GM18498 (cell line): Measurements from ENCODE around the gene MYBPC1.
A peak's percentile ranks its signal among the peaks of the same experiment; 100 is the strongest.

Experiments
- ATAC-seq: cut with Tn5 transposase; IDR thresholded peaks from one replicate; pipeline ENCODE4 v1.9.1; 2021; ENCODE audit warnings: mild to moderate bottlenecking, moderate library complexity; ENCODE audit not compliant: unreplicated experiment

Gene MYBPC1

DNA sequence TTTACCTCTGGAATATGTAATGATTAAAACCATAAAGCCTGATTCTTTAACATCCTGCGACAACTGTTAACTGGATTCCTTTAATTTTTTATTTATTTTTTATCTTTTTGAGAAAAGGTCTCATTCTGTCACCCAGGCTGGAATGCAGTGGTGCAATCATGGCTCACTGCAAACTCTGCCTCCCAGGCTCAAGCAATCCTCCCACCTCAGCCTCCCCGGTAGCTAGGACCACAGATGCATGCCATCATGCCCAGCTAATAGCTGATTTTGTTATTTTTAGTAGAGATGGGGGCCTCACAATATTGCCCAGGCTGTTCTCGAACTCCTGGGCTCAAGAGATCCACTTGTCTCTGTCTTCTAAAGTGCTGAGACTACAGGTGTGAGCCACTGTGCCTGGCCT, 3.7 kb downstream of the MYBPC1 start:
- ATAC-seq = no peak

DNA sequence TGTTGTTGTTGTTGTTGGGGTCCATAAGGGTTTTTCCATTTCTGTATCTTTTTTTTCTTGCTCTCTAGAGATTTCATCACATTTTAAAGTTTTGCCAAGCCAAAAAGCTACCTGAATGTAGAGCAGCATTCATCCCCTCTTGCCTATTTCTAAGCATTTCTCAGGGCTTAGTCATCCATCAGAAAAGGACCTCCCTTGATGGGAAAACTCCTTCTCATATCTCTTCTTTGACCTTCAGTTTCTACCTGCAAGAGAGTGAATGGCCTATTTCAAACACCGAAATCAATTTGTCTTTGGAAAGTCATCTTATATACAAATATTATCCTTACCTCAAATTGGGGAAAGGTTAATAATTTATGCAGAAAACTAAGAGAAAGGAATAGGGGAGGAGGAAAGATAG, 4.5 kb downstream of the MYBPC1 start:
- ATAC-seq = no peak

DNA sequence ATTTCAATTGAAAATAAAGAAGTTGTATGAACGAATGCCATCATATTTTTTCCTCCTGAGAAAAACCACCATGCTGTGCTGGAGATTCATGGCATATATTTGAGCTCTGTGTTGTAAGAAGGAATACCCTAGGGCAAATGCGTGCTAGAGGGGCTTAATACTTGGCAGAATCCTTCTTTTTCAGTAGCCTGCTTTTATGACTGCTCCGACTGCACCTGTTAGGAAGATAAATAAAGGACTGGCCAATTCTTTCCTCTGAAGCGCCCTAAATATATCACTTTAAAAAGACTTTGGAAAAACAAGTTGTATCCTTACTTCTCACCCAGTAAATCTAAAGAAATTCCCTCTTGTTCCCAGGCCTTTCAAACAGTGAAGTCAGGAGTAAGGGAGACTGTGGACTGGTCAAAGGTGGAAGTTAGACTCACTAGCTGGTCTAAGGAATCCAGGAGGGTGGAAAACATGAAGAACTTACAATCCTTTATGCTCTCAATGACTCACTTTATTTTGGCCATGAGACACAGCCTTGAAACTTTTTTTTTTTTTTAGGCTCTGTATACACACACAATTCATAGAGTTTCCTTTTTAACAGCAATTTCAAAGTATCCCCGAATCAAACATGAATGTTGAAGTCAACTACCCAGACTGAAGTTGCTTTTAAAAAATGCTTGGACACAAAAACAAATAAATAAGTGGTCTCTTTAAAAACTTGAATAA, 5.2 kb downstream of the MYBPC1 start:
- ATAC-seq = no peak

DNA sequence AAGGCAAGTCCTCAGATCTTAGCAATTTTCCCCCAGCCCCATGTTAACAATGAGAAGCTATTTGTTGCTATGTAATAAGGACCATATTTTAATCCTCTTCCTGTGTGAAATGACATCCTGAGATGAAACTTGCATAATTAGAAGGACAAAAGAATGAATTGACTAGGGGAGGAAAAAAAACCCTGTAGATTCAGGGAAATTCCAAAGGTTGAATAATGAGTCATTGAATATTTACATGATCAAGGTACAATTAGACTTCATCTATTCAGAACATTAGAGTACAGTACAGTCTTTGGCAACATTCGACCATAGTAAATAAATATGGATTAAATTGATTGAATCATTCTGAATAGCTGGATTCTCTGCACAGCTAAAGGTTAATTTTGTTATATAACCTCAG, 9.4 kb downstream of the MYBPC1 start:
- ATAC-seq = no peak

DNA sequence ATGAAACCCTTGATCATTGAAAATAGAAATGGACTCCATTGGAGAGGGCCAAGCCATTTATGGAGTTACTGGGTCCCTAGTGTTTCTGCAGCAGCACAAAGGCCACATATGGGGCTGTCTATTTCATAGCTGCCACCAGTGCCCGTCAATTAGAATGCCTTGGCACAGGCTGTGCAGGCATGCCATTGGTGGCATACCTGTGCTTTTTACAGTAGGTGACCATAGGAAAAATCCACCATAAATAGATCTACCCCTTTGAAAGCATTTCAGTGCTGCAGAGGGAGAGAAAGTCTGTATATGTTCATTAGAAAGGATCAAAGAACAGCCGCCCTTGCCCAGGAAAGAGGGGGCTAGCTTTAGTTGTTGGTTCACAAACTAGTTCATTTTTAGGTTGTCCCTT, 13.1 kb downstream of the MYBPC1 start:
- ATAC-seq = no peak

DNA sequence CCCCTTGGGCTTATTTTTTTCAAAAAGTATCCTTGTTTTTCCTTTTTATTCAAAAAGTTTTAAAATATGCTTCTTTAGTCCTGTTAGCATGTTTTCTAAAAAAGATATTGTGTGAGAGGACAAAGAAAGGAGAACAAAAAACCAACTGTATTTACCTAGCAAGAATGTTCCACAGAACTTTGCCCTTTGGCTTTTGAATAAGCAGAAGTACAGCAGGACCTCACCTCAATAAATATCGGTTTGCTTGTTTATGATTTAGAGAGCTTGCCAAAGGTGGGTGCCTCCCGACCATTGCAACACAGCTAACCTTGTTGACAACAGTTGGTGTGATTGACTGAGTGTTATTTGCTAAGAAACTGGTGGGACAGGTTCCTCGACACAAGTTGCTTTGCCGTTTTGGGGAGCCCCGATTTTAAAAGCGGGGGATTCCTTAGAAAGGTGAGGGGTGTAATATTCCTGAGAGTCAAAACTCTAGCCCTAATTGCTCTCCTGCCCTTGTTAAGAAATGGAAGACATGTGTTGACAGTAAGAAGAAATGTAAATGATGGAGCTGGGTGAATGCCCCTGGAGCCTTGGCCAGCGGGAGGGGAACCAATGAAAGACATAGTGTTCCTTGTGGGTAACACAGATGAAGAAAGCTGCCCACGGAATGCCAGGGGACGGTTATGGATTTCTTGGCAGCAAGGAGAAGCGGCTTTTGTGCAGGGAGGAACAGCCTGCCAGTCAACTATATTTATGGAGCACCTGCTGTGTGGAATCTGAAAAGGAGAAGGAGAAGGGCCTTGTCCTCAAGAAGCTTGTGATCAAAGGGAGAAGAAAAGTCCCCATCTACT, 13.7 kb downstream of the MYBPC1 start:
- no peak for ATAC-seq

DNA sequence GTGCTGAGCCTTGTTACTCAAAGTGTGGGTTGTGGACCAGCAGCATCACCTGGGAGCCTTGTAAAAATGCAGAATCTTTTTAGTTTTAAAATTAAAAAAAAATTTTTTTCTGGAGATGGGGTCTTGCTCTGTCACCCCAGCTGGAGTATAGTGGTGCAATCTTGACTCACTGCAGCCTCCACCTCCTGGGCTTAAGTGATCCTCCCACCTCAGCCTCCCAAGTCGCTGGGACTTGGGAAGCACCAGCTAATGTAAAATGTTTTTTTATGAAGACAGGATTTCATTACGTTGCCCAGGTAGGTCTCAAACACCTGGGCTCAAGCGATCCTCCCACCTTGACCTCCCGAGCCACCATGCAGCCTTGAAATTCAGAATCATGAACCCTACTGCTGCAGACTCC, 14.4 kb downstream of the MYBPC1 start:
- ATAC-seq = no peak

DNA sequence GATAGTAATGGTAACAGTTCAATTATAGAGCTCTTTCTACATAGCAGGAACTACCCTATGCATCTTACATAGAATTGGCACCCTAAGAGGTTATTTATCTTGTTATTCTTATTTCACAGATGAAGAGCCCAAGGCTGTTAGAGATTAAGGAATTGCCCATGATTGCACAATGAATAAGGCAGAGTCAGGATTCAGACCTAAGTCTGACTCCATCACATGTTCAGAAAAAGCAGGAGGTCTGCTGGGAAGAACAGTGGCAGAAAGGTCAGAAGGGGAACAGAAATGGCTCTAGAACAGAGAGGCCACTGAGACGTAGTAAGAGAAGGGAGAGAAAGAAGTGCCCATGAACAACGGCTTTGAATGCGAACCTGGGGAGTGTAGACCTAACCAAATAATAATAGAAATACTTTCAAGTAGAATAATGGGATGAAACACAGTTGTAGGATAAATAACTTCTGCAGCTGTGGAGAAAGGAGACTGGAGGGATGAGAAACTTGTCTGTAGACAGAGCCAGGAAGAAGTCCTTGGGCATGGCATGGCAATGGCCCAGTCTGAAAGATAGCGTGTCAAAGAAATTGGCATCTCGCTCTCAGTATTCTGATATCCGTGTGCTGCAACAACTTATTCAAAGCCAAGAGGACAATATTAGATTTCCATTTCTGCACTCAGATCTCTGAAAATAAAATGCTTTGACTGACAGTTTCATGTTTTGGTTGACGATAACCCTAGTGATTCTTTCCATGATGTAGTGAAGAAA, 17.6 kb downstream of the MYBPC1 start:
- no peak for ATAC-seq

DNA sequence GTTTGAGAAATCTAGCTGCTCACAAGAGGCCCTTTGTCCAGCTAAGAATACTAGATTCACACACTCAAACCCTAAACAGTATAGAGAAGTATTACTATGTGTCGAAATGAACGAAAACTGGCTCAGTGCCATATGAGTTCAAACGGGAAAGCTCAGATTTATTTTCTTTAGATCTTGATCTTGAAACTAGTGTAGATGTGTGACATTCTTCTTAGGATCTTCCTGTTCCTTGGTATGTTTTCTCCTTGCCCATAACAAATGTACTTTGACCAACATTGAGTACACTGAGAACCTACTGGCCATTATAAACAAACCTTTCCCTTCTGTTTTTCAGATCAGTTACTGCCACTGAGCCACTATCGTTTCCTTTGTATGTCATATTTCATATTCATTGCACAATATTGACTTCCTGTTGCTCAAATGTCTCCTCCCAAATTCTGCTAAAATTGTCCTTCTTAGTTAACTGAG, 21.3 kb downstream of the MYBPC1 start:
- ATAC-seq = no peak

DNA sequence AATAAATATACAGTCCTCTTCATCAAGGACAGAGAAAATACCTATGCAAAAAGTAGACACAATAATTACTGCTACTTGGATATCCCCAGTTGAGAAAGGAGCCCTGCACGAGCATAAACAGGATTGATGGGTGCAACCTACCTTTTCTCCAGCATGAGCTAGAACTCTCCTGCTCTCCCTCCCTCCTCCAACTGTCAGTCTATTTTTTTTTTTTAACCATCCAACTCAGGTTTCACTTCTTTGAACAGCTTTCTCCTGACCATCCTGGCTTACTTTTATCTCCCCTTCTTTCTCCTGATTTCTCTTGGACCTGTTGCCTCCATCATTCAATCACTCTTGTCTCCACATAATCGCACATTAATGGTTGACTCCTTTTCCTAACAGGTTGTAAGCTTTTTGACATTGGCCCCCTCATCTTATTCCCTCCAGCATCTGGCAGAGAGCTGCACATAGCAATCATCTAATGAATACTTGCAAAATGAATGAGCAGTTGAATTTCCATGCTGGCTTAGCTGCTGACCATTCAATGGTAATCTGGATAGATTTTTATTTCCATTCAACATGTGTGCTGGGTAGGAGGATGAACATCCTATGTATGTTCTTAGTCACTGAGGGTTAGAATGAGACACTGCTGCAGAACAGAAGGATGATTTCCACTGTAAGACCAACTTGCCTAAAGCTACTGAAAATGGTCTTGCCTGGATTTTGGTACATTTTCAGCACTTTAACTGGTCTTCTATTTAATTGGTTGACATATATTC, 24.4 kb downstream of the MYBPC1 start:
- ATAC-seq = no peak

DNA sequence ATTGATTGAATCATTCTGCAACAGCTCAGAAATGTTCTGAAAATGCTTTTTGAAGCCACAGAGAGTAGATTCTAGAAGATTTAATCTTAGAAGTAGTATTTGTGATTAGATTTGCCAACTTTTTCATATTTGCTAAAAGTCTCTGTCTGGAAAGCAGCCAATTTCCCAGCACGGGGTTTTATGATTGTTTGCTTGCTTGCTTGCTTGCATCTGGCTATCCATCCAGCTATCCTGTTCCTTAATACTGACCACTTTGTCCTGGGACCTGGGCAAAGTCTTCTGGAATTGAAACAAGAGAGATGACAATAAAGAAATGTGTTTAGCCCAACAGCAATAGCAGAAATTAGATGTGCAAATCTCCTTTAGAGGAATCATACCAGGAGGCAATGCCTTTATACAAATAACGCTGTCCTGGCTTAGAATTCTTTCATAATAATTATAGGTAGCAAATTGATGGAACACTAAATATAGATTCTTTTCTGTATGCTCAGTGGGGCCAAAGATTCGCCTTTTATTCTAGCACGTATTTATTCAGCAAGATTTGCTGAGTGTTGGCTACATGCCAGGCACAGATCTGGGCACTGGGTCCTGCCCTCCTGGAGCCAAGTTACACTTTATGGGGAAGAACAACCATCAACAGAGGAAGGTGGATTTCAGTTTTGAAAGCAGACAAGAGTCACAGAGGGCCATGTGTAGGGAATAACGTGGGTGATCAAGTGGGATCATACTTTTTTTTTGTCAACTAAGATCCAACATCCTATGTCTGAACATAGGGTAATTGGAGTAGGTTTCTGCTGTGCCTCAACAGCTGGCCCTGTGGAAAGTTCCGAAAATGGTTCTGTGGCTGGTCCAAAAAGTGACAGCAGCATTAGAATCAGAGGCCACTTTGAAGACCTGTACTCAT, 25.3 kb downstream of the MYBPC1 start:
- no peak for ATAC-seq

DNA sequence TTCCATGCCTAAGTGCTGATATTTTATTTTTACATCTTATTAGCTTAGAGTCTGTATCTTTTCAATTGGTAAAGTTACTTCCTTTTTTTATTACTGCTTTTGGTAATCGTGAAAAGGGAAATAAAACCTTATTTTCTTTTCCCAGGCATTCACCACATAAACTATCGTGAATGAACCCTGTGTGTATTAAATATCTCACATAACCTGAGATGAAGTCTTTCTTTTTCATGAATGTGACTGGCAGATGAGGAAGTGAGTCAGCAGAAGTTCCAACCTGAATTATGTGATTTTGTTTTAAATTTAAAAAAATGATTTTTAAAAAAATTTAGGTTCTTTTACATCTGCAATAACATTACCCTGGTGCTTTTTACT, 26.0 kb downstream of the MYBPC1 start:
- no peak for ATAC-seq

DNA sequence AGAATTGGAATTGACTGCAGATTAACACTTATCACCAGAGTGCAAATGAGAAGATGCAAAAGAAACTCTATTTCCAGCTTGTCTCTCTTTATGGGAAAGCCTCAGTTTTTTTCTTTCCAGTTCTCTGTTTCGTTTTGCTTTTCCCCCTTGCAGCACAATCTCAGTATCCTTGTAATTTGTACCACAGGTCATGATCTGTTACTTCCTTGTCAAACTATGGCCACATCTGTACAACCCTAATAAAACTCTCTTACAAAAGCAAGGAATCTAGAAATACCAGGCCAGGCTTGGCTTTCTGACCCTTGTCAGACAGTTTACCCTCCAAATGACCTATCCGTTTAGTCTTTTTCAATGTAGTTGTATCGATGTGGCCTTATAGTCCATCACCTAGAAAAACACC, 33.9 kb downstream of the MYBPC1 start:
- ATAC-seq = no peak

DNA sequence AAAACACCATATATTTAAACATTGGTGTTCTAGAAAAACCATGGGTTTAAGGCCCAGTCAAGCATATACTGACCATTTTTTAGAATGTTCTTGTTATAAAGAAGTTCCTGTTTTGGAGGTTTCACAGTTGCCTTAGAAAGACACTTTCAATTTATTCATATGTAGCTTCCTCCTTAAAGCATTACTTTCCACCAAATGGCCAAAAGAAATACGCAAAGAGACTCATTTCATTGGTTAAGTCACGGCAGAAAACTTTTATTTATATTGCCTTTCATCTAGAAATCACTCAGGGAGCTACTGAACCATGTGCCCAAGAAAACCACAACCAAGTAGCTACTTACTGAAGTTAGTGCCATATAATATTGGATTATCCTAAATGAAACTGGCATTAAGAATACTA, 40.0 kb downstream of the MYBPC1 start:
- ATAC-seq = peak; percentile 98

DNA sequence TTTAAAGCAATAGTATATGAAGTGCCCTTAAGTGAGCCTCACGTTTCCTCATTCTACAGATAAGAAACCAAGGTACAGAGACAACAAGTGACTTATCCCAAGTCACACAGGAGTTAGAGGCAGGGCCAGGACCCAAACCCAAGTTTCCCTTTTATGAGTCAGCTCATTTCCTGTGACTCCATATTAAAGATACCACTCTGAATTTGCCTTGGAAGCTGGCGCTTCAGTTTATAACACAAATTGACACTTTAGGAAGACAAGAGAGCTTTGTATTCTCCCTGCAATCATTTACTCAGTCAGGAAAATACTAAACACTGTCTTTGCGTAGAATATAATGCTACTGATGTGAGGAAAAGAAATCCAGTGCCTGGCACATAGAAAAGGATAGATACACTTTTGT, 43.2 kb downstream of the MYBPC1 start:
- no peak for ATAC-seq

DNA sequence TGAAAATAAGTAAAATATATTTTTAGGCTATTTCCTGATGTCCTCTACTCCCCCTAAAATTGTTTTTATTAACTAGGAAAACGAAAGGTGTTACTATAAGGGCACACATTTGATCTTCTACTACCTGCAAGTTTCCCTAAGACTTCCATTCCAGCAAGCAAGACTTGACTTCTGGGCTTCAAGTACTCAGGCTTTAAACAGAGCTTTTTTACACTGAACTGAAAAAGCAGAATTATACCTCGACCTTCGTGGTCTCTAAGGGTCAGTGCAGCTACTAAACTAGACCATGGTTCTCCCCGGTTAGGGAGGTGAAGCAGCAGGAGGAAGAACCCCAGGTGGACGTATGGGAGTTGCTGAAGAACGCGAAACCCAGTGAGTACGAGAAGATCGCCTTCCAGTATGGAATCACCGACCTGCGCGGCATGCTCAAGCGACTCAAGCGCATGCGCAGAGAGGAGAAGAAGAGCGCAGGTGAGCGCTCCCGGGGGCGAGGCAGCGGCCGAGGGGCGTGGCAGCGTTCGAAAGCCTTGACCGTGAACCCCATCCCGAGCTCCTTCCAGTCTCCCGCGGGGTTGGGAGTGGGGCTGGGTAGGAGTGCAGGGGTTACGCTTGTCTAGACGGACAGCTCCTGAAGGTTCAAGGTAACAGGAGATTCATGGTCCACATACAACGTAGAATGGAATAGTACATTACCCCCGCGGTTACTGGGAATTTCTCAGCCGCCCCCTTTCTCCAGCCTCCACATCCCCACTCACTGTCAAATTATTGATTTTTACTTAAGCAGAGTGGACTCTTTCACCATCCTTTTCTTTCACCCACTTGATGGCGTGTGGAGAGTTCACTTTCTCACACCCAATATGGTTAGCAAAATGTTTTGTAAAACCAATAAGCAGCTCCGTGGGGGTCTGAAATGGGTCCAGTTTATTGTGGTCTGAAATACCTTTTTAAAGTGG, 47.6 kb downstream of the MYBPC1 start:
- ATAC-seq = no peak

DNA sequence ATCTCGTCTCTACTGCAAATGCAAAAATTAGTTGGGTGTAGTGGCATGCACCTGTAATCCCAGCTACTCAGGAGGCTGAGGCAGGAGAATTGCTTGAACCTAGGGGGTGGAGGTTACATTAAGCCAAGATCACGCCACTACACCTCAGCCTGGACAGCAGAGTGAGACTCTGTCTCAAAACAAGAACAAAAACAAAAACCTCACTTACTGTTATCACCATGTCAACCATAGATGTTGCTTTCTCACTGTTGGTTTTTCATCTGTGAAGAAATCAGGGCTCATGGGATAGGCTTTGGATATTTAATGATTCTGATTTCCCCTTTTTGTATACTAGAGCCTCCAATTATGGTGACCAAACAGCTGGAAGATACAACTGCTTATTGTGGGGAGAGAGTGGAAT, 52.9 kb downstream of the MYBPC1 start:
- ATAC-seq = no peak

DNA sequence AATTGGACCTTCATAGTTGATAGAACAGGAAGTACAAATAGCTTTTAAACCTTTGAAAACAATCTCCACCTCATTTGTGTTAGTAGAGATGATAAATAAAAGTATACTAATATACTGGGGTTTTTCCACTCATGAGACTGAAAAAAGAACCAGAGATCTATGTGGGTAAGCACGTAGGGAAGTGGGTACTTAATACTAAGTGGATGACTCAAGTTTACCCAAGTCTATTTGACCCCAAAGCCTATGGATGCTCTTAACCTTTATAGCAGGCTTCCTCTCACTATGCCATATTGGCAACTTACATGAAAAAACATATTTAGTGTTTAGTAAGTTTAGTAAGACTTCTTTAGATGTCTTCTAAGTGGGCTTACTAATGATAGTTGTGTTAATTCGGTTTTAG, 53.4 kb downstream of the MYBPC1 start:
- ATAC-seq = no peak
